ENCODE data around the gene BRAP.
"Not testable (repeated sequence)": the region's sequence is repeated elsewhere in the genome, so short reads cannot be mapped to it uniquely, and the experiment has no call there.

Gene BRAP

DNA sequence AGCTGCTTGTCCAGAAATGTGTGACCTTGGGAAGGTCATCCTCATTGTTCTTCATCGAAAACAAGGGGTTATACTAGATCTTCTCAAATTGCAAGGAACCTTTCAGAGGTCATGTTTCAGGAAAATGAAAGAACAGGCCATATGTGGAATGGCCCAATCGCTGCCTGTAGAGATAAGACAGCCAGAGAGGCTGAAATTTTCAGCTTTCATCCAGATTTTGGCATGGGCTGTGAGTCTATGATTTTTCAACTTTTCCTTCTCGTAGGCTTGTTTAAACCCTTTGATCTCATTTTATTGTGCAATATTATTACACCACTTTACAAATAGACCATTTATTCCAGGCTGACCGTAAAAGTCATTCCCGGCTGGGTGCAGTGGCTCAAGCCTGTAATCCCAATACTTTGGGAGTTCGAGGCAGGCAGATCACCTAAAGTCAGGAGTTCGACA, 69.6 kb downstream of the BRAP start:
- no peak for DNase-seq (ENCODE audit: low read depth)

- DNase-seq (ENCODE audit: low read depth), result no peak
Observed at GRCh38 chr12:111607239-111607638, 78.5 kb downstream of the BRAP start.

DNA sequence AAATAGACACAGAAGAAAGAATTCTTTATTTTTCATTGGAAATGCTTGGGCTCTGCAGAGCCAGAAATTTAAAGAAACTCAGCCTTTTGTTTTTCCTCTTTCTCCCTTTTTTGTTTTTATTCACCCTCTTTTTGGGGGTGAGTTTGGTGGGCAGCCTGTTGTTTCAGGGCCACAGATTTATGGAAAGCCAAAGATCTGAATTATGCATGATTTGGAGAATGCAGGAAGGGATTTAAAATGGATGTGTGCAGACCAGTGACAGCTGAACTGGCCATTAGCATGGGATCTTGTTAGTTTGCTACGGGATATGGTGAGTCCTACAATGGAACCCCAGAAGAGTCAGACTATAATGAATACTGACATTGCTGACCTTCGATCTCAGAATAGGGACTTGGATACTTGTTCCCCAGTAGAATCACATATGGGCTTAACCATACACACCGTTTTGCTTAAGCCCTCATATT, 79.0 kb downstream of the BRAP start:
- DNase-seq (ENCODE audit: low read depth), result no peak

DNA sequence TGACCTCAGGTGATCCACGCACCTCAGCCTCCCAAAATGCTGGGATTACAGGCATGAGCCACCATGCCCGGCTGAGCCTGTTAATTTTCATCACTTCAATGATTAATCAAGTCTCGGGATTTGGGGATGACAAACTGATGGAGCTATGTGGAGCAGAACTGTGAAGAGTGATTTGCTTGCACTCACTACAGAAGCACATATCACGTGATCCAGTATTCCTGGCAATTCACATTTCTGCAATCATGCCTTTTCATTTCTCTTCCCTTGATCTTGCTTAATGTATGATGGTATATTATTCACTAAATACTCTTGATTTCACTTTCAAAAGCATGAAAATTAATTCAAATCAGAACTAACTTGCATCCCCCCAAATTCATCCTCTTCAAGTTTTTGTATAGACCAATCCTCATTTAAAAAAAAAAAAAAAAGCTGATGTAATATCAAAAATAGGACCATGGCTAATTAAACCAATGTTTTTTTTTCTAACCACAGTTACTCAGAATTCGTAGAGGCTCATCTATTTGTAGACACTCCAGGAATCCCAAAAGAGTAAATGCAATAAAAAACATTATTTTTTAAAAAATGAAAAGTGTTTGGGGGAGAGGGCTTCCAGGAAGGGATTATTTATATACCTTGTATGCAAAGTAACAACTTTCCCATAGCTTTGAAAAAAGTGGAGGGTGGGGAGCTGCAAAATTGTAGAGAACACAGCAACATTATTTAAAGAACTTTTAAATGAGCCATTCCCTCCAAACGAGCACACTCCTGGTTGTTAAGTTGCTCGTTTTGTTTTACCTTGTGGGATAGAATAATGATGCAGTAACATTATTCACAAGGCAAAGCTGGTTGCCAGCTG, 79.6 kb downstream of the BRAP start:
- no peak for DNase-seq (ENCODE audit: low read depth)

GRCh38 chr12:111602857-111603256, 82.9 kb downstream of the BRAP start:
- not testable (repeated sequence) for DNase-seq (ENCODE audit: low read depth)

- no peak for DNase-seq (ENCODE audit: low read depth)
Observed at GRCh38 chr12:111602348-111602747, 83.4 kb downstream of the BRAP start.

GRCh38 chr12:111600986-111601385, 84.8 kb downstream of the BRAP start:
- not testable (repeated sequence) for DNase-seq (ENCODE audit: low read depth)

- no peak for DNase-seq (ENCODE audit: low read depth)
Observed at GRCh38 chr12:111600205-111600642, 85.5 kb downstream of the BRAP start.

- peak; percentile 96 for DNase-seq (ENCODE audit: low read depth)
Observed at GRCh38 chr12:111599453-111600204, 86.1 kb downstream of the BRAP start.

DNA sequence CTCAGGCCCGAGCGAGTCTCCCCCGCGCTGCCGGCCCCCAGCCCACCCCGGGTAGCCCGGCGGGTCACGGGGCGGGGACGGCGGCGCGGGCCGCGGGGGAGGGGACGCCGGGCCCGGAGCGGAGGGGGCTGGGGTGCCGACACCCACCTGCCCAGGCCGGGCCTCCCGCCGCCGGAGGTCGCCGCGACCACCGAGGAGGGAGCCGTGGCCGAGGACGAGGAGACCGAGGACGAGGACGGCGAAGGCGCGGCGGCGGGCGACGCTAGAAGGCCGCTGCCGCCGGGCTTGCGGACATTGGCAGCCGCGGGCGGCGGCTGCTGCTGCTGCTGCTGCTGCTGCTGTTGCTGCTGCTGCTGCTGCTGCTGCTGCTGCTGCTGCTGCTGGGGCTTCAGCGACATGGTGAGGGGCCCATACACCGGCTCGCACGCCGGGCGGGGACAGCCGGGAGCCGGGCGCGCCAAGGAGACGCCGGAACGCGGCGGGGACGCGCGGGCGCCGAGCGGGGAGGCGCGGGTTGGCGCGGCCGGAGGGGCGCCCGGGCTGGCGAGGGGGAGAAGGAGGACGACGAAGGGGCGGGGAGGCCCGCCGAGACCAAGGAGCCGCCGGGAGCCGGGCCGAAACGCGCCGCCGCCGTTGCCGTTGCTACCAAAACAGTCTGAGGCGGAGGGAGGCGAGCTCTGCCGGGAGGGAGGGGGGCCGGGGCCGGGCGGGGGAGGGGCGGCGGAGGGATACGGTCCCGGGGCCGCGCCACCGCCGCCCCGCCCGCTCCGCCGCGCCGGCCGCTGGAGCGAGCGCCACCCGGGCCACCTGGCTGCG, 86.9 kb downstream of the BRAP start, which contains the start of gene ATXN2:
Gene ATXN2 (minus strand): TSS at position 679 of the 816 bp plus-strand sequence. CDS start 281 bp downstream, at position 398.
- peak; percentile 80 for DNase-seq (ENCODE audit: low read depth)

DNA sequence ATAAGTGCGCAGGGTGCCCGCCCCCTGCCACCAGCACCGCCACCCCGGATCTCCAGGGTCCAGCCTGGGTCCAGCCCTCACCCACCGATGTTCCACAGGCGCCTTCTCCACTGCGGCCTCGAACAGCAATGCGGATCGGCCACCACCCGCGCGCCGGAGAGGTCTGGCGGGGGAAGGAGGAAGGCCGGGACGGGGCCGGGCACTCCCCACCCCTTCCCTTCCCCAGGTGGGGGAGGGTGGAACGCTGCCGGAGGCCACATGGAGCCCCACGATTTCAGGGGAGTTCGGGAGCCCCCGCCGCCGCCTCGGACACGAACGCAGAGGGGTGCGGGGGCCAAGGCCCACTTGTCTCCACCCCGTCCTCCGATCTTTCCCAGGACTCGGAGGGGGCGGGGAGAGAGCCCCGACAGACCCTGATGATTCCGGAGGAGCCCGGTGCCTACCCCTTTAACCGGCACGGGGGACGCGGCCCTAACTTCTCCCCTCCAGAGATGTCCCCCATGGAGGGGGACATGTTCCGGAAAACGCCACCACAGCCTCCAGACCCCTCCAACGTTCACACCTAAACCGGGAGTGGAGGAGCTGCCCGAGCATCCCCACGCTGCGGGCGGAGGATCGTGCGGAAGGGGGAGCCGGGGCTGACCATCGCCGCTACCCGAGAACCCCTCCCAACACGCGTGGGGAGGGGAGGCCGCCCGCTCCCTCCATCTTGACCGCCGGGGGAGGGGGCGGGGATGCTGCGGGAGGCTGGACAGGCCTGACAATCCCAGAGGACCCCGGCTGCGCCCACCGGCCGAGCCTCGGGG, 87.7 kb downstream of the BRAP start:
- peak; percentile 56 for DNase-seq (ENCODE audit: low read depth)

DNA sequence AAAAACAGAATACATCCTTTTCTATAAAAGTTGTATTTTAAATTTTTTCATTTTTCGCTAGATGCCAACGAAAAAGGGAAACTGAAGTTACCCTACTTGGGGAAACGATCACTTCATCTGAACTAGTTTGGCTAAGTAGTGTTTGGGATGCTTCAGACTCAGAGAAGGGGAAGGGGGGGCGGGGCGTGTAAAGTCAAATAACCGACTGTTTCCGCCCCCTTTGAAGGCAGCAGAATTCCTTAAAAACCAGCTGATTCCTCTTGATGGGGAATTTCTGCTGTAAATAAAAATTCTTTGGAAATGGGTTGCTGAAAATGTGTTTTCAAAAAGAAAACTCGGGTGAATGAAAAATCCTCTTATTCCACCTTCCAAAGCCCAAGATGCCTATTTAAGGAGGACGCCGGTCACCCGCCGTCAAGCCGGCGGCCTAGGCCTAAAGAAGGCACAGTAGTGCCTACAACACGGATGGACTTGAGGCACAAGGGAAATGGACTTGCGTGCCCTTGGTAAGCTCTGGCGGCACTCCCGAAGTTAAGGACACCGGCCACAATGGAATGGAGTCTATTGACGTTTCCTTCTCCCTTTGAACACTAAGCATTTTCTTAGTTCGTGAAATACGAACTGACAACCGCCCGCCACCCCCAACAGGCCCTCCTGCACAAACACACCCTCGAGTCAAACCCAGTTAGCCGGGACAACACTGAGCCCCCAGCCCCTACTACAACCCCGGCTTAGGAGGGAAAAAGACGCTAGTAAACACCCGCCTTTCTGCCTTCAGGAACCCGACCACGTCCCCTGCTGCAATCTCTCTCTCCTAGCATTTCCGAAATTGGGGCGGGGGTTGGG, 88.5 kb downstream of the BRAP start:
- DNase-seq (ENCODE audit: low read depth), result peak; percentile 80

- DNase-seq (ENCODE audit: low read depth), result not testable (repeated sequence)
Observed at GRCh38 chr12:111595341-111595835, 90.4 kb downstream of the BRAP start.
